RWPE2 (cell line): ENCODE data around the gene FAM9C.
"Not testable (repeated sequence)": the region's sequence is repeated elsewhere in the genome, so short reads cannot be mapped to it uniquely, and the experiment has no call there.

Experiments
- ATAC-seq: fragments of 200-7000 bp; cut with Tn5 transposase; 3 replicates; pipeline ENCODE4 v1.9.1; 2021; ENCODE audit warnings: low read depth
- DNase-seq: peaks from one replicate; pipeline ENCODE4 v3.0.0-alpha.2; 2020; ENCODE audit warnings: low spot score
- H3K27ac ChIP-seq: fragments of 450-650 bp; 2 replicates; pipeline ENCODE4 v1.5.1; 2017; ENCODE audit warnings: mild to moderate bottlenecking; ENCODE audit not compliant: poor library complexity, severe bottlenecking
- H3K27me3 ChIP-seq: fragments of 250-450 bp; sonication (Bioruptor Pico); 2 replicates; pipeline ENCODE4 v1.5.1; 2021; ENCODE audit warnings: mild to moderate bottlenecking, moderate library complexity; ENCODE audit not compliant: insufficient read depth, poor library complexity, severe bottlenecking
- H3K36me3 ChIP-seq: fragments of 250-450 bp; sonication (Bioruptor Pico); 2 replicates; pipeline ENCODE4 v1.5.1; 2020; ENCODE audit warnings: low read depth, mild to moderate bottlenecking, moderate library complexity
- H3K4me1 ChIP-seq: fragments of 250-450 bp; sonication (Bioruptor Pico); 2 replicates; pipeline ENCODE4 v1.5.1; 2021; ENCODE audit warnings: mild to moderate bottlenecking, moderate library complexity; ENCODE audit not compliant: insufficient read depth, poor library complexity, severe bottlenecking
- H3K4me3 ChIP-seq: fragments of 250-450 bp; sonication (Bioruptor Pico); 2 replicates; pipeline ENCODE4 v1.5.1; 2021; ENCODE audit warnings: mild to moderate bottlenecking, moderate library complexity; ENCODE audit not compliant: severe bottlenecking
- H3K9me3 ChIP-seq: fragments of 250-450 bp; sonication (Bioruptor Pico); 2 replicates; pipeline ENCODE4 v1.5.1; 2021; ENCODE audit warnings: mild to moderate bottlenecking, moderate library complexity; ENCODE audit not compliant: severe bottlenecking
- CTCF ChIP-seq: fragments of 450-650 bp; IDR thresholded peaks from one replicate; pipeline ENCODE4 v1.5.1; 2017; ENCODE audit warnings: mild to moderate bottlenecking, moderate library complexity; ENCODE audit not compliant: poor library complexity, severe bottlenecking

FAM9C gene

GRCh38 chrX:13023567-13023966, 20.9 kb downstream of the FAM9C start:
- no peak overlapping the region for H3K4me3 ChIP-seq
- no peaks in the 10 kb centered on the region for H3K27me3 ChIP-seq
- H3K9me3 ChIP-seq = no peaks in the 10 kb centered on the region
- H3K27ac ChIP-seq = no peak overlapping the region
- TF ChIP-seq CTCF = no peak
- H3K4me1 ChIP-seq = peaks cover 7% of the 10 kb centered on the region
- DNase-seq (no peak), ATAC-seq (no peak)
- no peaks in the 10 kb centered on the region for H3K36me3 ChIP-seq

- no peaks in the 10 kb centered on the region for H3K27me3 ChIP-seq
- no peaks in the 10 kb centered on the region for H3K9me3 ChIP-seq
- DNase-seq (no peak), ATAC-seq (no peak)
- H3K4me1 ChIP-seq = peaks cover 6% of the 10 kb centered on the region
- H3K4me3 ChIP-seq = no peak overlapping the region
- H3K36me3 ChIP-seq = no peaks in the 10 kb centered on the region
- H3K27ac ChIP-seq = no peak overlapping the region
- no peak for TF ChIP-seq CTCF
These were observed 21.5 kb downstream of the FAM9C start for GRCh38 chrX:13022926-13023325.

GRCh38 chrX:13016731-13017130, 27.7 kb downstream of the FAM9C start:
- not testable (repeated sequence) for H3K4me3 ChIP-seq, ATAC-seq, H3K4me1 ChIP-seq, H3K27me3 ChIP-seq, DNase-seq, H3K27ac ChIP-seq, H3K9me3 ChIP-seq, H3K36me3 ChIP-seq

GRCh38 chrX:13015536-13016236, 28.7 kb downstream of the FAM9C start:
- ATAC-seq (no peak), DNase-seq (no peak)
- H3K4me3 ChIP-seq = no peak overlapping the region
- TF ChIP-seq CTCF = no peak
- peaks cover 4% of the 10 kb centered on the region for H3K4me1 ChIP-seq
- no peaks in the 10 kb centered on the region for H3K36me3 ChIP-seq
- H3K27me3 ChIP-seq = no peaks in the 10 kb centered on the region
- H3K27ac ChIP-seq = no peak overlapping the region
- no peaks in the 10 kb centered on the region for H3K9me3 ChIP-seq

- no peak overlapping the region for H3K4me3 ChIP-seq
- no peaks in the 10 kb centered on the region for H3K27me3 ChIP-seq
- peaks cover 4% of the 10 kb centered on the region for H3K4me1 ChIP-seq
- no peak for TF ChIP-seq CTCF
- ATAC-seq (no peak), DNase-seq (no peak)
- no peak overlapping the region for H3K27ac ChIP-seq
- H3K36me3 ChIP-seq = no peaks in the 10 kb centered on the region
- H3K9me3 ChIP-seq = no peaks in the 10 kb centered on the region
These were observed 30.0 kb downstream of the FAM9C start for GRCh38 chrX:13014111-13015096.
